Adrenal gland (tissue), 12 donors: ENCODE data around the gene GPATCH8. TPM values are rescaled to one million over a fixed set of nuclear protein-coding genes. Genes with fewer than 3 reads are reported as not detected.

Experiments
- DNase-seq, 7 donors: peaks; one replicate each; pipeline ENCODE4 v3.0.0-alpha.2; 2019 to 2020
- H3K27ac ChIP-seq, 5 donors: fragments of 200-600 bp; sonication (generic) in 4 of 5; 1 replicate in 3 of 5; 2 replicates in 2 of 5; pipeline versions ENCODE4 v1.5.1 to v1.8.0; 2016 to 2020; ENCODE audit warnings: mild to moderate bottlenecking in 1 of 5
- H3K27me3 ChIP-seq: fragments of 200-600 bp; 2 replicates; pipeline ENCODE4 v1.8.0; 2021
- H3K36me3 ChIP-seq, 2 donors: fragments of 200-600 bp; replicated peaks in 1 of 2; 1 replicate in 1 of 2; 2 replicates in 1 of 2; pipeline versions ENCODE4 v1.5.1 to v1.8.0; 2018 to 2022
- H3K4me1 ChIP-seq, 2 donors: fragments of 200-600 bp; replicated peaks in 1 of 2; 1 replicate in 1 of 2; 2 replicates in 1 of 2; pipeline versions ENCODE4 v1.5.1 to v1.8.0; 2018 to 2021
- H3K4me3 ChIP-seq, 4 donors: fragments of 200-600 bp; sonication (generic) in 3 of 4; one replicate each; pipeline ENCODE4 v1.5.1; 2016 to 2018
- H3K9me3 ChIP-seq, 3 donors: fragments of 200-600 bp; sonication (generic) in 1 of 3; replicated peaks in 1 of 3; 1 replicate in 2 of 3; 2 replicates in 1 of 3; pipeline versions ENCODE4 v1.5.1 to v1.8.0; 2016 to 2021
- POLR2A ChIP-seq, 2 donors: fragments of 450-650 bp; IDR thresholded peaks; one replicate each; pipeline ENCODE4 v1.6.1; 2017; ENCODE audit warnings: antibody characterized with exemption in 2 of 2, mild to moderate bottlenecking in 2 of 2, moderate library complexity in 1 of 2
- WGBS, 4 donors: extraction: QIAGEN DNeasy Blood & Tissue Kit in 2 of 4; methylation state at CpG; one replicate each; pipeline versions ENCODE4 v1.1.5 to v1.1.7; 2013 to 2017; 5-methylcytosine and 5-hydroxymethylcytosine counted together
- intact Hi-C, 2 donors: fragments of 100-400 bp; cut with DNase I; formaldehyde crosslinking; loops; one replicate each; pipeline versions ENCODE4 v1.14.1 to v1.15.0; 2022 to 2023
- polyA plus RNA-seq, 3 donors: library from polyadenylated mRNA; stranded (reverse); fragments of 200-250 nt in 2 of 3; fragments of 350-450 nt in 1 of 3; fragmentation: Illumina TruSeq in 1 of 3; extraction: RNeasy Lipid Tissue Mini Kit (QIAGEN cat#74804) in 1 of 3; gene quantifications; one replicate each; pipeline ENCODE4 v1.2.3, GENCODE V29; 2013 to 2014
- total RNA-seq, 9 donors: library from RNA; depleted of rRNA in 4 of 9; stranded (reverse); fragments of >200 nt in 4 of 9; fragments of 120-200 nt in 1 of 9; fragmentation: NEBNext Ultra II Directional in 1 of 9; extraction: Animal tissue kit (Norgen Biotek cat#: 25700) in 1 of 9; gene quantifications; one replicate each; pipeline versions ENCODE4 v1.1.0 to v1.2.4, GENCODE V29; 2013 to 2023
- TF ChIP-seq, protein P1 (sequence below), 6 experiments: fragments of 450-650 bp in 4 of 6; fragments of 200-600 bp in 2 of 6; sonication (generic) in 1 of 6; IDR thresholded peaks; 1 replicate in 5 of 6; 2 replicates in 1 of 6; pipeline versions ENCODE4 v1.5.1 to v1.8.0; 2016 to 2021; ENCODE audit warnings: antibody characterized with exemption in 6 of 6, mild to moderate bottlenecking in 2 of 6, moderate library complexity in 1 of 6
- donor health status: healthy with polysubstance abuse.
- donor health status: Bipolar disorder and iron deficiency.
- donor health status: DM: yes; HTN: yes; CAD: no.
- donor health status: DM: no; HTN: no; CAD: no.
- donor health status: DM: no; HTN: no; CAD: no.
- donor health status: DM: yes; HTN: yes; CAD: no.

The GPATCH8 gene
- total and polyA plus RNA-seq, 12 donors, result 7.2 to 33.6 (median 28.8) TPM

DNA sequence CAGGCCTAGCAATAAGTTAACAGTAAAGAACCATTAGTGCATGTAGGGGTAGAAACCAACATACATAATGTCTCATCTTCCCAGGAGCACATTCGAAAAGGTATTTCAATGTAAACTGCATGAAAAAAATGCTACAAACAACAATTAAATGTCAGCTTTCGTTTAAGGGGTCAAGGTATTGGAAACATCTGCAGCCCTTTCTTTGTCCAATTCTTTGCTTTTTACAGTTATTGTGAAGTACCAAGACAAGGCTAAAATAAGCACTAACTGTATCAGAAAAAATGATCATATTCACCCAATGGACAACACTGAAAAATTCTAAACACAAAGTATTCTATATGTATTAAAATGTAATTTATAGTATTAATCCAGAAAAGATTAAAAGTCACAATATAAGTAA, 37.9 kb downstream of the GPATCH8 start:
- DNase-seq, result no peak
- Histone ChIP-seq H3K4me1 (peaks cover 2 to 27% of the 10 kb centered on the region in 2 donors), H3K36me3 (no peaks in the 10 kb centered on the region), H3K4me3 (no peak overlapping the region), H3K9me3 (no peaks in the 10 kb centered on the region), H3K27me3 (no peaks in the 10 kb centered on the region), H3K27ac (no peak overlapping the region)
- intact Hi-C loops, result no loop called here
- WGBS, 4 donors, result 93 to 96% (median 95%) methylated on average over 2 of the region's 2 CpGs
- TF ChIP-seq, protein P1, sequence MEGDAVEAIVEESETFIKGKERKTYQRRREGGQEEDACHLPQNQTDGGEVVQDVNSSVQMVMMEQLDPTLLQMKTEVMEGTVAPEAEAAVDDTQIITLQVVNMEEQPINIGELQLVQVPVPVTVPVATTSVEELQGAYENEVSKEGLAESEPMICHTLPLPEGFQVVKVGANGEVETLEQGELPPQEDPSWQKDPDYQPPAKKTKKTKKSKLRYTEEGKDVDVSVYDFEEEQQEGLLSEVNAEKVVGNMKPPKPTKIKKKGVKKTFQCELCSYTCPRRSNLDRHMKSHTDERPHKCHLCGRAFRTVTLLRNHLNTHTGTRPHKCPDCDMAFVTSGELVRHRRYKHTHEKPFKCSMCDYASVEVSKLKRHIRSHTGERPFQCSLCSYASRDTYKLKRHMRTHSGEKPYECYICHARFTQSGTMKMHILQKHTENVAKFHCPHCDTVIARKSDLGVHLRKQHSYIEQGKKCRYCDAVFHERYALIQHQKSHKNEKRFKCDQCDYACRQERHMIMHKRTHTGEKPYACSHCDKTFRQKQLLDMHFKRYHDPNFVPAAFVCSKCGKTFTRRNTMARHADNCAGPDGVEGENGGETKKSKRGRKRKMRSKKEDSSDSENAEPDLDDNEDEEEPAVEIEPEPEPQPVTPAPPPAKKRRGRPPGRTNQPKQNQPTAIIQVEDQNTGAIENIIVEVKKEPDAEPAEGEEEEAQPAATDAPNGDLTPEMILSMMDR (IDR thresholded peaks at IDR 0.05), result no peak
- no peak for TF ChIP-seq POLR2A (IDR thresholded peaks at IDR 0.05)

DNA sequence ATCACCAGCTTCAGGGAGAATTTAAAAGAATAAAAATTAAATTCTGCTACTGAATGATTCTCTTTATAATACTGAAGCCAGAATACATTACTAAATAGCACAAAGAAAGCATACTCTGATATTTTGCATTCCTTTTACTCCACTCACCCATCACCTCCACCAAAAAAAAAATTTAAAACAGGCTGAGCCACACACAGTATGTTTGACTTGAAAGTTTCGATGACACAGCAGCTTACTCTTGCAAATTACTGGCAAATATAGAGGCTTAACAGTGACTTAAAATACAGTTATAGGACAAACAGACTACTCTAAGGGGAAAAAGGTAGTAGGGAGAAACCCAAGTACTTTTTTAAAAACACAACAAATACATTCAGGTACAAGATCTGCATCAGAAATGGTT, 39.2 kb downstream of the GPATCH8 start:
- Histone ChIP-seq H3K27ac (no peak overlapping the region), H3K36me3 (no peaks in the 10 kb centered on the region), H3K4me1 (peaks cover 2 to 27% of the 10 kb centered on the region in 2 donors), H3K4me3 (no peak overlapping the region), H3K27me3 (no peaks in the 10 kb centered on the region), H3K9me3 (no peaks in the 10 kb centered on the region)
- intact Hi-C loops, result no loop called here
- 81 to 98% (median 89%) methylated on average over 1 of the region's 1 CpG for WGBS, 4 donors
- DNase-seq, result no peak
- no peak for TF ChIP-seq POLR2A (IDR thresholded peaks at IDR 0.05)
- TF ChIP-seq, protein P1 (IDR thresholded peaks at IDR 0.05), result no peak

DNA sequence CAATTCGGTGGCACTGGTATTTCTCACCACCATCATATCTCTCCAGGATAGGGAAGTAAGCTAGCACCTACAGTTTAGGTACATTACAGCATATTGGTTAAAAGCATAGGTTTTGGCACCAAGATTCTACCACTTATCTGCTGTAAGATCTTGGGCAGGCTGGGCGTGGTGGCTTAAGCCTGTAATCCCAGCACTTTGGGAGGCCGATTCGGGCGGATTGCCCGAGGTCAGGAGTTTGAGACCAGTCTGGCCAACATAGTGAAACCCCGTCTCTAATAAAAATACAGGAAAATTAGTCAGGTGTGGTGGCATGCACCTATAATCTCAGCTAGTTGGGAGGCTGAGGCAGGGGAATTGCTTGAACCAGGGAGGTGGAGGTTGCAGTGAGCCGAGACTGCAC, 51.4 kb downstream of the GPATCH8 start:
- intact Hi-C loops, result no loop called here
- Histone ChIP-seq H3K36me3 (peaks cover 0 to 3% of the 10 kb centered on the region in 2 donors), H3K4me1 (no peaks in the 10 kb centered on the region), H3K4me3 (no peak overlapping the region), H3K9me3 (no peaks in the 10 kb centered on the region), H3K27ac (no peak overlapping the region), H3K27me3 (no peaks in the 10 kb centered on the region)
- 96 to 99% (median 97%) methylated on average over 6 to 8 of the region's 8 CpGs for WGBS, 4 donors
- DNase-seq, result no peak
- no peak for TF ChIP-seq POLR2A (IDR thresholded peaks at IDR 0.05)
- TF ChIP-seq, protein P1 (IDR thresholded peaks at IDR 0.05), result no peak

DNA sequence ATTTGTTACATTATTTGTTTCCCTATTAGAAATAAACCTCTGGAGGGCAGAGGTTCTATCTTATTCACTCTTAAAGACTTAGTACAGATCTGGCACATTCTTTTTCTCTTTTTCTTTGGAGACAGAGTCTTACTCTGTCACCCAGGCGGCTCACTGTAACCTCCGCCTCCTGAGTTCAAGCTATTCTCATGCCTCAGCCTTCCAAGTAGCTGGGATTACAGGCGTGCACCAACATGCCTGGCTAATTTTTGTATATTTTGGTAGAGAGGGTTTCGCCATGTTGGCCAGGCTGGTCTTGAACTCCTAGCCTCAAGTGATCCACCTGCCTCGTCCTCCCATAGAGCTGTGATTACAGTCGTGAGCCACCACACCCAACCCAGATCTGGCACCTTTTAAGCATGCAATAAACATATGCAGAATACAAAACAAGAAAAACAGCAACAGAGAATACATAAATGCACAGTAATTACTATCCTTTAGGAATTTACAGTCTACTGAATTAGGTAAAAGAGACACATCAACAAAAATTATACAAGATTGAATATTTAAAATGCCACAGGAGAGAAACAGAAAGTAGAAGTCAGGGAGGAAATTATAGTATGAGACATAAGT, 52.1 kb downstream of the GPATCH8 start:
- Histone ChIP-seq H3K27ac (no peak overlapping the region), H3K36me3 (peaks cover 0 to 3% of the 10 kb centered on the region in 2 donors), H3K9me3 (no peaks in the 10 kb centered on the region), H3K27me3 (no peaks in the 10 kb centered on the region), H3K4me3 (no peak overlapping the region), H3K4me1 (no peaks in the 10 kb centered on the region)
- intact Hi-C loops, result no loop called here
- no peak for TF ChIP-seq POLR2A (IDR thresholded peaks at IDR 0.05)
- TF ChIP-seq, protein P1 (IDR thresholded peaks at IDR 0.05), result no peak
- 75 to 91% (median 87%) methylated on average over 6 of the region's 6 CpGs for WGBS, 4 donors
- DNase-seq, result no peak
